Measurements from ENCODE around the gene IFITM10. TPM values are rescaled to one million over a fixed set of nuclear protein-coding genes. Genes with fewer than 3 reads are reported as not detected.

The IFITM10 gene
- 0.82 and 2.5 TPM in 2 replicates for total RNA-seq (ENCODE audit: low replicate concordance)

DNA sequence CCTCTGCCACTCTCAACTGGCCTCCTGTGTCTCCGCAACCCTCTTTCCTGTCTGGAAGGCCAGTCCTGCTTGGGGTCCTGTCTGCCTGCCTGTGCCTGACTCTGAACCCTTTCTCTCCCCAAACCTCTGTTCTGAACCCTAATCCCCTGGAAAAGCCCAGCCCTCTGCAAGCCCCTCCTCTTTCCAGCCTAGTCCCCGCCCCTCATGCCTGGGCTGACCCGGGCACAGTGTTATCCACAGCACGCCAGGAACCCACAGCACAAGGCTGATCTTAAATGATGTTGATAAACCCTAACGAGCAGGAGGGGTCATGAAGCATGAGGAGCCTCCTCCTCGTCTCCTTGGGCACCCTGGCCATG lies at the start of gene IFITM10:
Gene IFITM10, minus strand, starts transcription at position 115 of the 359 bp plus-strand sequence. CDS start 153 bp downstream, outside the sequence.

DNA sequence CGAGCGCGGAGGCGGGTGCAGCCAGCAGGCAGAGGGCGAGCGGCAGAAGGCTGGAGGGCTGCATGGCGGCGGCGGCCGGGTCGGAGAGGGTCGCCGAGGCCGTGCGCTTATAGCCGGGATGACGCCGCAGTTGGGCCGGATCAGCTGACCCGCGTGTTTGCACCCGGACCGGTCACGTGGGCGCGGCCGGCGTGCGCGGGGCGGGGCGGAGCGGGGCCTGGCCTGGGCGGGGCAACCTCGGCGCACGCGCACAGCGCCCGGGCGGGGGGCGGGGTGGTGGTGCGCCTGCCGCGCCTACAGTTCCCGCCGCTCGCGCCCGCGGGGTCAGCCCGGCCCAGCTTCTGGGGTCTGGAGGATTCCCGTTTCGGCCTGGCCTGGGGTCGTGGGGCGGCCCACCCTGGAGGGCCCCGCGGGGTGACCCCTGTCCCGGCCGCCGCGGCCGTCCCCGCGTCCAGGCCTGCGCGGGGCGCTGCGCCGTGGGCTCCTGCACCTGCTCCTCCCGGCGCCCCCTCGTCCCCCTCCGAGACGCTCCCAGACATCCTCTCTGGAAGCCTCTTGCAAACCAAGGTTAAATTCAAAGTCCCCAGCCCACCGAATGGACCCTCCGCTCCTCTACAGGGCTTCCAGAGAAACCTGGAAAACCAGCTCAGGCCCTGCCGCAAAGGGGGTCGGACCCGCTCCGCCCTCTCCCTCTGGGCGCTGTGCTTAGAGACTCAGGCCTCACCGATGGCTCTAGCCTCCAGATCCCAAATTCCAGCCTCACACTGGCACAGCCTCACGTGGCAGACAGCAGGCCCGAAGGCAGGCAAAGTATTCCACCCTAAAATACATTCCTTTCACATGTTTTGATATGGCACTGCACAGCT lies 13.6 kb upstream of the IFITM10 start, which contains the start of gene CTSD:
Gene CTSD, minus strand, starts transcription at position 132 of the 866 bp plus-strand sequence. Its CDS starts 68 bp downstream, at position 64.

DNA sequence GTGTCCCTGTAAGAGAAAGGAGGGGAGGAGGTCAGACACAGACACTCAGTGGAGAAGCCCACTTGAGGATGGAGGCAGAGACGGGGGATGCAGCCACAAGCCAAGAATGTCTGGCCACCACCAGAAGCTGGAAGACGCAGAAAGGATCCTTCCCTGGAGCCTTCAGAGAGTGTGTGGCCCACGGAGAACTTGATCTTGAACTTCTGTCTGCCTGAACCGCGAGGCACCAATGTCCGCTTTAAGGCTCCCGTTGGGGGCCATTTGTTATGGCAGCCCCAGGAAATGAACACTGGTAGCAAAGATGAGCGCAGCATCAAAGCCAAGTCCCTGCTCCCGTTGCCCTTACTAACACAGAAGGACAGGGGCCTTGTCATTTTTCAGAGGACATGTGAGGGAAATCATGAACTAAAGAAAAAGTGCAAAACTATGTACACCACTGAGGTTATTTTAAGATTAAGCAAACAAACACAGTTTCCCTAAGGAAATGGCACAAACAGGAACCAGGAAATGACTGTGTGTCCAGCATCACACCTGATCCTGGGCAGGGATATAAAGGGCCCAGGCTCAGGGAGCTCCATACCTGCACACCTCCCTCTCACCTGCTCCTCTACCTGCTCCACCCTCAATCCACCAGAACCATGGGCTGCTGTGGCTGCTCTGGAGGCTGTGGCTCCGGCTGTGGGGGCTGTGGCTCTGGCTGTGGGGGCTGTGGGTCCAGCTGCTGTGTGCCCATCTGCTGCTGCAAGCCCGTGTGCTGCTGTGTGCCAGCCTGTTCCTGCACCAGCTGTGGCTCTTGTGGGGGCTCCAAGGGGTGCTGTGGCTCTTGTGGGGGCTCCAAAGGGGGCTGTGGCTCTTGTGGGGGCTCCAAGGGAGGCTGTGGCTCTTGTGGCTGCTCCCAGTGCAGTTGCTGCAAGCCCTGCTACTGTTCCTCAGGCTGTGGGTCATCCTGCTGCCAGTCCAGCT lies 53.5 kb downstream of the IFITM10 start, which contains the start of gene KRTAP5-6:
Gene KRTAP5-6, plus strand, starts transcription at position 588 of the 963 bp plus-strand sequence. Its CDS starts 51 bp downstream, at position 639.

Other genes starting within 250 kb of the IFITM10 start
- 0.23 TPM in 1 of 2 replicates, not detected in the other for gene DUSP8, start 178.3 kb downstream of the IFITM10 start, total RNA-seq (ENCODE audit: low replicate concordance)
- gene KRTAP5-1, start 165.3 kb downstream of the IFITM10 start, total RNA-seq (ENCODE audit: low replicate concordance), result not detected in 2 replicates
- not detected in 2 replicates for gene KRTAP5-2, start 152.3 kb downstream of the IFITM10 start, total RNA-seq (ENCODE audit: low replicate concordance)
- not detected in 2 replicates for gene KRTAP5-3, start 142.1 kb downstream of the IFITM10 start, total RNA-seq (ENCODE audit: low replicate concordance)
- gene KRTAP5-4, start 128.5 kb downstream of the IFITM10 start, total RNA-seq (ENCODE audit: low replicate concordance), result not detected in 2 replicates
- gene KRTAP5-5, start 120.8 kb downstream of the IFITM10 start, total RNA-seq (ENCODE audit: low replicate concordance), result not detected in 2 replicates
- not detected in 2 replicates for gene KRTAP5-6, start 53.4 kb downstream of the IFITM10 start, total RNA-seq (ENCODE audit: low replicate concordance)
- 196 and 514 TPM in 2 replicates for gene CTSD, start 13.3 kb upstream of the IFITM10 start, total RNA-seq (ENCODE audit: low replicate concordance)
- 0.38 TPM in 1 of 2 replicates, not detected in the other for gene SYT8, start 84.4 kb upstream of the IFITM10 start, total RNA-seq (ENCODE audit: low replicate concordance)
- not detected in 2 replicates for gene TNNI2, start 88.4 kb upstream of the IFITM10 start, total RNA-seq (ENCODE audit: low replicate concordance)
- gene LSP1, start 102.5 kb upstream of the IFITM10 start, total RNA-seq (ENCODE audit: low replicate concordance), result 0.53 and 25.2 TPM in 2 replicates
- not detected in 2 replicates for gene PRR33, start 141.3 kb upstream of the IFITM10 start, total RNA-seq (ENCODE audit: low replicate concordance)
- gene TNNT3, start 169.1 kb upstream of the IFITM10 start, total RNA-seq (ENCODE audit: low replicate concordance), result 0.15 and 0.70 TPM in 2 replicates
- 62.9 and 173 TPM in 2 replicates for gene MRPL23, start 196.7 kb upstream of the IFITM10 start, total RNA-seq (ENCODE audit: low replicate concordance)
- 2.3 and 523 TPM in 2 replicates for gene H19, start 247.2 kb upstream of the IFITM10 start, total RNA-seq (ENCODE audit: low replicate concordance)